GM12891 (cell line): ENCODE measurements around the gene OTOA.
"Not testable (repeated sequence)": the region's sequence is repeated elsewhere in the genome, so short reads cannot be mapped to it uniquely, and the experiment has no call there.

Source experiments
- POLR2A ChIP-seq: IDR thresholded peaks from 2 replicates; pipeline ENCODE4 v1.6.1; 2011; ENCODE audit warnings: low read depth, low read length, control low read depth
- POLR2AphosphoS5 ChIP-seq: IDR thresholded peaks from 2 replicates; pipeline ENCODE4 v1.6.1; 2011; ENCODE audit warnings: low read depth, low read length, control low read depth

DNA sequence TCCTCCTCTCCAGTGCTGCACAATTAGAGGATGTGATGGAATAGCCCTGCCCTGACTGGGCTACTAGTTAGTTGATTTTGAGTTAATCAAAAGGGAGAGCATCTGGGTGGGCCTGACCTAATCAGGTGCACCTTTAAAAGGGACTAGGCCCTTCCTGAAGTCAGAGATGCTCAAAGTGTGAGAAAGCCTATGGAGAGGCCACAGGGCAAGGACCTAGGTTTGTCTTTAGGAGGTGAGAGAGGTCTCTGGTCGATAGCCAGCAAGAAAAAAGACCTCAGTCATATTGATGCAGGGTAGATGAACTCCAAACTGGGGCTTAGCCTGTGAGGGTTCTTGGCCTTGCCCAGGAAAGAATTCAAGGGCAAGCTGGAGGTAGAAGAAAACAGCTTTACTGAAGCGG lies 104.5 kb downstream of the OTOA start:
- TF ChIP-seq POLR2A, POLR2AphosphoS5: not testable (repeated sequence)
